Common myeloid progenitor, CD34-positive (primary cell): ENCODE results near the gene MTARC2.

Experiments
- CTCF ChIA-PET: fragments of 350-600 bp; sonication (Branson Sonifier 250); formaldehyde crosslinking; loops from one replicate; lab custom pipeline; 2021; ENCODE audit warnings: antibody characterized with exemption; lab: Charles Lee
- POLR2A ChIA-PET: fragments of 350-600 bp; sonication (Branson Sonifier 250); formaldehyde crosslinking; loops from one replicate; lab custom pipeline; 2021; ENCODE audit warnings: antibody characterized with exemption; lab: Charles Lee
- DNase-seq, 3 donors: peaks; one replicate each; pipeline versions ENCODE4 v3.0.0 to v3.0.0-alpha.2; 2013
- H3K27ac ChIP-seq, 2 experiments: 1 replicate in 1 of 2; 2 replicates in 1 of 2; pipeline ENCODE4 v1.7.0; 2013; ENCODE audit warnings: inconsistent platforms in 2 of 2, low read length in 2 of 2, mild to moderate bottlenecking in 2 of 2, low read depth in 1 of 2, moderate library complexity in 1 of 2; ENCODE audit not compliant: severe bottlenecking in 2 of 2, insufficient read depth in 1 of 2, poor library complexity in 1 of 2
- H3K27me3 ChIP-seq, 5 experiments: replicated peaks in 2 of 5; 1 replicate in 3 of 5; 2 replicates in 2 of 5; pipeline versions ENCODE4 v1.6.1 to v1.7.0; 2013; ENCODE audit warnings: low read length in 4 of 5, mild to moderate bottlenecking in 2 of 5, moderate library complexity in 2 of 5, inconsistent platforms in 1 of 5; ENCODE audit not compliant: insufficient read depth in 5 of 5, control insufficient read depth in 4 of 5
- H3K36me3 ChIP-seq, 4 experiments: 1 replicate in 2 of 4; 2 replicates in 2 of 4; pipeline versions ENCODE4 v1.6.1 to v1.7.0; 2013; ENCODE audit warnings: low read length in 3 of 4, control low read depth in 1 of 4, mild to moderate bottlenecking in 1 of 4; ENCODE audit not compliant: control insufficient read depth in 4 of 4, insufficient read depth in 4 of 4
- H3K4me1 ChIP-seq, 4 experiments: 1 replicate in 3 of 4; 2 replicates in 1 of 4; pipeline versions ENCODE4 v1.6.1 to v1.7.1; 2013; ENCODE audit warnings: low read length in 3 of 4, mild to moderate bottlenecking in 3 of 4, control low read depth in 1 of 4, inconsistent platforms in 1 of 4, moderate library complexity in 1 of 4; ENCODE audit not compliant: control insufficient read depth in 4 of 4, insufficient read depth in 4 of 4; ENCODE audit errors: control extremely low read depth in 1 of 4
- H3K4me3 ChIP-seq, 7 experiments: 1 replicate in 4 of 7; 2 replicates in 3 of 7; pipeline versions ENCODE4 v1.5.1 to v1.7.0; 2013; ENCODE audit warnings: mild to moderate bottlenecking in 7 of 7, low read length in 6 of 7, moderate library complexity in 6 of 7, inconsistent platforms in 2 of 7, low read depth in 2 of 7, control low read depth in 1 of 7; ENCODE audit not compliant: insufficient read depth in 4 of 7, control insufficient read depth in 1 of 7; ENCODE audit errors: extremely low read depth in 1 of 7
- H3K9me3 ChIP-seq, 5 experiments: 1 replicate in 4 of 5; 2 replicates in 1 of 5; pipeline versions ENCODE4 v1.6.1 to v1.7.1; 2013; ENCODE audit warnings: low read length in 4 of 5, mild to moderate bottlenecking in 2 of 5, inconsistent platforms in 1 of 5, low read depth in 1 of 5, moderate library complexity in 1 of 5; ENCODE audit not compliant: control insufficient read depth in 4 of 5, insufficient read depth in 2 of 5; ENCODE audit errors: control extremely low read depth in 1 of 5
- WGBS: methylation state at CpG from one replicate; pipeline ENCODE4 v1.1.5; 2013; ENCODE audit not compliant: insufficient coverage; 5-methylcytosine and 5-hydroxymethylcytosine counted together

The MTARC2 gene

DNA sequence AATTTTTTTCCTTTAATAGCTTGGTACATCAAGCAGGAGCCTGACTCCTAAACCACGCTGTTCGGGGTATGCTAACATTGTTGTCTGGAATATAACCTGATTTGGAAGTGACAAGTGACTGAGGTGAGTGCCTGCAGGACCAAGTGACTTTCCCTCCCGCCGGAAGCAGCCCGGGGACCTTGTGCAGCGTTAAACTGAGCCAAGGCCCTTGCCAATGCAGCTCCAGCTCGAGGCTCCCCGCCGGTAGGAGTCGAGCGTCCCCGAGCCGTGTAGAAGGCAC is 37.9 kb downstream of the MTARC2 start:
- ChIA-PET POLR2A (no interaction called here), CTCF (interaction anchor here (0.6 to 2.4 kb wide), 8 partner anchors 9 to 547 kb away, joined by 3 to 9 read pairs (median 4); no protein-coding TSS in a partner anchor)
- Histone ChIP-seq H3K4me3 (peak overlapping the region in 6 of 7 experiments; percentile 51 to 81 (median 65)), H3K27ac (no peak overlapping the region), H3K9me3 (no peaks in the 10 kb centered on the region), H3K27me3 (no peaks in the 10 kb centered on the region), H3K36me3 (no peaks in the 10 kb centered on the region), H3K4me1 (peaks cover 4 to 18% (median 16%) of the 10 kb centered on the region in 4 experiments)
- DNase-seq = peak in 2 of 3 donors; percentile 31 to 43
- 17% methylated on average over 13 of the region's 13 CpGs for WGBS

DNA sequence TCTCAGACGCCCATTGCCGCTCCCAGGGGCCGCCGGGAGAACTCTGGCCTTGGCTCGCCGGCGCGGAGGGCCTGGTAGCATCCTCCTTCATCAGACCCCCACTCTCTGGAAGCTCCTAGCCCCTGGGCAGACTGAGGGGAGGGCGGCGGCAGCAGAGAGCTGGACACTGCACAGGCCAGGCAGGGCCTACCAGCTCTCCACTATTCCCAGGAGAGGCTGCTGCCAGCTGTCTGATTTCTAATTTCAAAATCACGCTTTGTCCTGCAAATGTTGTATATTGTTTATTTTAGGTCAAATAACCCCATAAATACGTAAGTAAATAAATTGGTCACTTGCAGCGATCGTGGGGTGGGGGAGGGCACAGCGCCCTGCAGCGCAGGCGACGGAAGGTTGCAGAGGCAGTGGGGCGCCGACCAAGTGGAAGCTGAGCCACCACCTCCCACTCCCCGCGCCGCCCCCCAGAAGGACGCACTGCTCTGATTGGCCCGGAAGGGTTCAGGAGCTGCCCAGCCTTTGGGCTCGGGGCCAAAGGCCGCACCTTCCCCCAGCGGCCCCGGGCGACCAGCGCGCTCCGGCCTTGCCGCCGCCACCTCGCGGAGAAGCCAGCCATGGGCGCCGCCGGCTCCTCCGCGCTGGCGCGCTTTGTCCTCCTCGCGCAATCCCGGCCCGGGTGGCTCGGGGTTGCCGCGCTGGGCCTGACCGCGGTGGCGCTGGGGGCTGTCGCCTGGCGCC is 38.4 kb downstream of the MTARC2 start, which contains the start of gene MTARC1:
Gene MTARC1 (plus strand): TSS at position 577 of the 732 bp plus-strand sequence. CDS start 32 bp downstream, at position 609.
- Histone ChIP-seq H3K9me3 (no peaks in the 10 kb centered on the region), H3K27me3 (no peaks in the 10 kb centered on the region), H3K36me3 (no peaks in the 10 kb centered on the region), H3K4me1 (peaks cover 4 to 21% (median 18%) of the 10 kb centered on the region in 4 experiments), H3K27ac (no peak within 1 kb of the TSS), H3K4me3 (peak within 1 kb of the TSS; percentile 30 to 81 (median 61))
- POLR2A ChIA-PET = no interaction called here
- CTCF ChIA-PET = interaction anchor here (0.5 to 2.4 kb wide), 8 partner anchors 9 to 547 kb away, joined by 3 to 9 read pairs (median 6); no protein-coding TSS in a partner anchor
- WGBS = under 1% methylated on average over 39 of the region's 56 CpGs
- peak; percentile 47 to 73 (median 56) for DNase-seq

- Histone ChIP-seq H3K4me1 (peaks cover 4 to 21% (median 18%) of the 10 kb centered on the region in 4 experiments), H3K27ac (no peak overlapping the region), H3K36me3 (no peaks in the 10 kb centered on the region), H3K9me3 (no peaks in the 10 kb centered on the region), H3K27me3 (no peaks in the 10 kb centered on the region), H3K4me3 (peak overlapping the region; percentile 30 to 81 (median 61))
- POLR2A ChIA-PET = no interaction called here
- CTCF ChIA-PET = interaction anchor here (0.7 to 2.7 kb wide), 6 partner anchors 8 to 17 kb away, joined by 4 to 13 read pairs (median 7); no protein-coding TSS in a partner anchor
- DNase-seq = no peak
- 5% methylated on average over 18 of the region's 32 CpGs for WGBS
Measured at GRCh38 chr1:220787069-220787619, 39.0 kb downstream of the MTARC2 start.

DNA sequence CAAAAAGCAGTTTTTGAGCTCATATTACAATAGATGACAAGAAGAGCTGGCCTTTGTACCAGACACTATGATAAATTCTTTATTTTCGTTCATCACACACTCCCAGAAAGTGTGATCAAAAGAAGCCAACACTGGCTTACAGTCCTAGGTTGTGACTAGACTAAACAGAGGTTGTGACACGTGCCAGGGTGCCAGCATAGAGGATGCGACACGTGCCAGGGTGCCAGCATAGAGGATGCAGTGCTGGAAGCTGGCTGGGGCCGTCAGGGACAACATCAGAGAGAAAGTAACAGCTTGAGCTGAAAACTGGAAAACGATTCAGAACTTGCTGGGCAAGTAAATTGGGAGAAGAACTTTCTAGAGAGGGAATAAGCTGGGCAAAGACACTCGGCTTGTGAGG is 40.8 kb downstream of the MTARC2 start:
- Histone ChIP-seq H3K4me1 (peaks cover 4 to 21% (median 18%) of the 10 kb centered on the region in 4 experiments), H3K9me3 (no peaks in the 10 kb centered on the region), H3K4me3 (no peak overlapping the region), H3K27me3 (no peaks in the 10 kb centered on the region), H3K27ac (no peak overlapping the region), H3K36me3 (no peaks in the 10 kb centered on the region)
- DNase-seq = no peak
- CTCF ChIA-PET = interaction anchor here (1.2 to 2.7 kb wide), 7 partner anchors 11 to 32 kb away, joined by 3 to 13 read pairs (median 5); no protein-coding TSS in a partner anchor
- 99% methylated on average over 6 of the region's 7 CpGs for WGBS
- POLR2A ChIA-PET = no interaction called here

DNA sequence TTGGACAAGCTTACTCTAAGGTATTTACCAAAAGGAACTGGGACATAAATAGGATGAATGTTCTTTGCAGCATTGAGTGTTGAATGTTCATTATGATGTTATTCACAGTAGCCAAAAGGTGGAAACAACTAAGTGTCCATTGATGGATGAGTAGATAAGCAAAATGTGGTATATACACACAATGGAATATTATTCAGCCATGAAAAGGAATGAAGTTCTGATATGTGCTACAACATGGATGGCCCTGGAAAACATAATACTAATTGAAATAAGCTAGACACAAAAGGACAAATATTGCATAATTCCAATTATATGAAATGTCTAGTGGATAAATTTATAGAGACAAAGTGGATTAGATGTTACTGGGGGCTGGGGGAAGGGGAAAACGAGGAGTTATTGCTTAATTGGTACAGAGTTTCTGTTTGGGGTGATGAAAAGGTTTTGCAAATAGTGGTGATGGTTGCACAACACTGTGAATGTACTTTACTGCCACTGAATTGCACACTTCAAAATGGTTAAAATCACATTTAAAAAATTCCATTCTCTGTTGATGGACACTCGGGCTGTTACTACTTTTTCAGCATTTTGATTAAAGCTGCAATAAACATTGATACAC is 41.5 kb downstream of the MTARC2 start:
- H3K9me3 ChIP-seq = no peaks in the 10 kb centered on the region
- no peak overlapping the region for H3K27ac ChIP-seq
- no peak for DNase-seq
- H3K4me1 ChIP-seq = peaks cover 4 to 21% (median 18%) of the 10 kb centered on the region in 4 experiments
- CTCF ChIA-PET = interaction anchor here (1.3 to 2.7 kb wide), 5 partner anchors 10 to 18 kb away, joined by 5 to 13 read pairs (median 5); no protein-coding TSS in a partner anchor
- no peaks in the 10 kb centered on the region for H3K27me3 ChIP-seq
- POLR2A ChIA-PET = interaction anchor here (0.6 kb wide), 1 partner anchor 238 kb away, joined by 4 read pairs; no protein-coding TSS in a partner anchor
- H3K4me3 ChIP-seq = peak overlapping the region in 1 of 7 experiments; percentile 37
- H3K36me3 ChIP-seq = no peaks in the 10 kb centered on the region
- no CpG with 5 or more reads among the region's 2 CpGs for WGBS

DNA sequence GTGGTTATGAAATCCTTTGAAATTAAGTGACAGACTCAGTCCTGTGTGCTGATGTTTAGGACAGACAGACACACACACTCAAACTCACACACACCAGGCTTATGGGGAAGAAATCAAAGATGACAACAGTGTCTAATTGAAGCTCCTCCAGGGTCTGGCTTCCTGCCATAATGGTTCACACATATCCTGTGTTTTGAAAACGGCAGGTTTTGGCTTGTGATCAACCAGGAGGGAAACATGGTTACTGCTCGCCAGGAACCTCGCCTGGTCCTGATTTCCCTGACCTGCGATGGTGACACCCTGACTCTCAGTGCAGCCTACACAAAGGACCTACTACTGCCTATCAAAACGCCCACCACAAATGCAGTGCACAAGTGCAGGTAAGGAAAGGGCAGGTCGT is 43.2 kb downstream of the MTARC2 start:
- H3K36me3 ChIP-seq = no peaks in the 10 kb centered on the region
- ChIA-PET CTCF (interaction anchor here (1.2 kb wide), 1 partner anchor 10 kb away, joined by 4 read pairs; no protein-coding TSS in a partner anchor), POLR2A (no interaction called here)
- H3K4me3 ChIP-seq = no peak overlapping the region
- no peaks in the 10 kb centered on the region for H3K9me3 ChIP-seq
- no peak for DNase-seq
- no peak overlapping the region for H3K27ac ChIP-seq
- H3K27me3 ChIP-seq = no peaks in the 10 kb centered on the region
- peaks cover 0 to 14% (median 13%) of the 10 kb centered on the region in 4 experiments for H3K4me1 ChIP-seq
- 67% methylated on average over 4 of the region's 6 CpGs for WGBS
